Left kidney (tissue), 2 donors: Measurements from ENCODE around the gene ARHGAP21. TPM values are rescaled to one million over a fixed set of nuclear protein-coding genes. Genes with fewer than 3 reads are reported as not detected.
"Not testable (repeated sequence)": the region's sequence is repeated elsewhere in the genome, so short reads cannot be mapped to it uniquely, and the experiment has no call there.

Source experiments
- DNase-seq: peaks from one replicate; pipeline ENCODE4 v3.0.0-alpha.2; 2013
- polyA plus RNA-seq: library from polyadenylated mRNA; unstranded; fragments of 120-200 nt; gene quantifications from one replicate; pipeline ENCODE4 v1.2.1, GENCODE V29; 2013; ENCODE audit not compliant: insufficient read length

ARHGAP21 gene
- polyA plus RNA-seq, 1 donor: 107 TPM

DNA sequence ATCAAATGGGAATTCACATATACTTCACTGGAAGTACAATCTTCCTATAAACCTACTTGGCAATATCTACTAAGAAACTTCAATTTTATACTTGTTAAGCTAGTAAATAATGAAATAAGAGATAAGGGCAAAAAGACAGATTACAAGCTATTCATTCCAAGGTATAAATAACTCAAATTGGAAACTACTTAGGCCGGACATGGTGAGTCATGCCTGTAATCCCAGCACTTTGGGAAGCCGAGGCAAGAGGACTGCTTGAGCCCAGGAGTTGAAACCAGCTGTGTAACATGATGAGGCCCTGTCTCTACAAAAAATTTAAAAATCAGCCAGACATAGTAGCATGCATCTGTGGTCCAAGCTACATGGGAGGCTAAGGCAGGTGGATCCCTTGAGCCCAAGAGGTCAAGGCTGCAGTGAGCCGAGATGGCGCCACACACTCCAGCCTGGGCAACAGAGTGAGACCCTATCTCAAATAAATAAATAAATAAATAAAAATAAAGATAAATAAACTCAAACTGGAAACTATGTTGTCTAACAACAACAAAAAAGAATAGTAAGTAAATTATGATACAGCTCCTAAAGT is 37.6 kb downstream of the ARHGAP21 start:
- no peak for DNase-seq

DNA sequence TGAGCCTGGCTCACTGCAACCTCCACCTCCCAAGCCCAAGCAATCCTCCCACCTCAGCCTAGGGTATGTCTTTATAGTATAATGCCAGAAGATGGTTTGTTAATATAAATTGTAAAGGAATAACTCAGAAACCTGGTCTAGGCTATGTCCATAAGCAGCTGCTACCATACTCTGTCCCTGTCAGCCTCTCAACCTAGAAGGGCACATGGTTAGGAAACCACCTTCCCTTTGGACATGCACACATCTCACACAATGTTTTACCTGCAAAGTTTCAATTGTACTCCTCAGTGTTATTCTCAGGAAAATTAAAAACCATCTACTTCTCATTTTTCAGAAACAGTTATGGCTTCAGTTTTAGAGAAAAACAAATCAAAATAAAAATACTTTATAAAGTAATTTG is 40.1 kb downstream of the ARHGAP21 start:
- DNase-seq: no peak

DNA sequence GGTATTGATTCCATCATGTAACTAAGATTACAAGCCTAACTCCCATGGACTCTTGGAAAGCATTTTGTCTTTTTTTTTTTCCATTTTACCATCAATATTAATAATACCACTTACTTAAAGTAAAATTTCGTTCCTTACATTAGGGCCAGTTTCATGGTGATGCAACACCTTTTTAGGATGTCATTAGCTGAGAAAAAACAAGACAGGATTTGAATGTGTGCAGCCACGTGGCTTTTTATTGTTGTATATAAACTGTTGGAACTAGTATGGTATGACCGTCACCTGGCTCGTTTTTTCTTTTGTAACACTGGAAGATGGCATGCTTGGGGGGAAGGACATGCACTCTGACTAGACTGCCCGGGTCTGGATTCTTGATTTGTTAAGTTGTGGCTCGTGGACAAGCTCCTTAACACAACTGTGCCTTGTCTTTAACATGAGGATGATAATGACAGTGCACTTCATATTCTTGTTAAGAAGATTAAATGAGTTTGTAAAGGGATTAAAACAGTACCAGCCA is 42.1 kb downstream of the ARHGAP21 start:
- no peak for DNase-seq

DNA sequence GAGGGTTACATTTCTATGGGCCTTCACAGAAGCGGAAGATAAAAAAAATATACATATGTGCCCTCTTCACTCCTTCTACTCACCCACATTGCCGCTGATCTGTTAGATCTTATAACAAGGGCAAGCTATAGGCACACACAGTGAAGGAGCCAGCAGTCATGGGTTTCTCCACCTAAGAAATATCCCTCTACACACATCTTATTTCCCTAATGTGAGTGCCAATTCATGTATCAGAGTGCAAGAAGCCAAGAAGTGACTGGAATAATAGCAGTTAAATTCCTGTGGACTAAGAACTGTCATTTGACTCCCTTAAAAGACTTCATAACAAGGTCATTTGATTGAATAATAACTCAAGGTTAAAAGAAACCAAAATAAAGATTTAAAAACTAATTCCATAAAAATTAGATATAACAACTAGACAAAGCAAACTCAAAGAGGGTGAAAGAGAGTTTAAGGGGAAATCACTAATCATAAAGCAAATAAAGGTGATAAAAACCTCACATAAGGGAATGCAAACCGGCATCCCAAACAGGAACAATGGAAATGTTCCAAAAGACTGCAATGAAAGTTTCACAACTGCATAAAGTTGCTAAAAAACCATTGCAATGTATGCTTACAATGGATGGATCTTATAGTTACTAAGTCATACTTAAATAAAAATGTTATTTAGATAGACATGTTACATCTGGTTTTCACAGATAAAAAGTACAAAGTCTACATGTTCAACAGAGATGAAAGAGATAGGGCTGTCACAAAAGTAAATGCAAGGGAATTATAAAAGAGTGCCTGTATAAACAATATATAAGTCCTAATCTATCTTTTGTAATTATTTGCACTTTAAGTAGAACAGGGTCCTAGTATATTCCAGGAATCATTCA is 42.8 kb downstream of the ARHGAP21 start:
- DNase-seq: no peak

DNA sequence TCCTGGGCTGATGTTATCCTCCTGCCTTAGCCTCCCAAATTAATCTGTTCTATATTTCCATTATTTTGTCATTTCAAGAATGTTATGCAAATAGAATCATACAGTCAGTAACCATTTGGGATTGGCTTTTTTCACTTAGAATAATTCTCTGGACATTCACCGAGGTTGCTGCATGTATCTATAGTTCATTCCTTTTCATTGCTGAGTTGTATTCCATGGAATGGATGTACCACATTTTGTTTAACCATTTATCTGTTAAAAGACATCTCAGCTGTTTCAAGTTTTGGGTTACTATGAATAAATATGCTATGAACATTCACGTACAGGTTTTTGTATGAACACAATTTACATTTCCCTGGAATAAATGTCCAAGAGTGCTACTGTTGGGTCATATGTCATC is 44.9 kb downstream of the ARHGAP21 start:
- DNase-seq: no peak

DNA sequence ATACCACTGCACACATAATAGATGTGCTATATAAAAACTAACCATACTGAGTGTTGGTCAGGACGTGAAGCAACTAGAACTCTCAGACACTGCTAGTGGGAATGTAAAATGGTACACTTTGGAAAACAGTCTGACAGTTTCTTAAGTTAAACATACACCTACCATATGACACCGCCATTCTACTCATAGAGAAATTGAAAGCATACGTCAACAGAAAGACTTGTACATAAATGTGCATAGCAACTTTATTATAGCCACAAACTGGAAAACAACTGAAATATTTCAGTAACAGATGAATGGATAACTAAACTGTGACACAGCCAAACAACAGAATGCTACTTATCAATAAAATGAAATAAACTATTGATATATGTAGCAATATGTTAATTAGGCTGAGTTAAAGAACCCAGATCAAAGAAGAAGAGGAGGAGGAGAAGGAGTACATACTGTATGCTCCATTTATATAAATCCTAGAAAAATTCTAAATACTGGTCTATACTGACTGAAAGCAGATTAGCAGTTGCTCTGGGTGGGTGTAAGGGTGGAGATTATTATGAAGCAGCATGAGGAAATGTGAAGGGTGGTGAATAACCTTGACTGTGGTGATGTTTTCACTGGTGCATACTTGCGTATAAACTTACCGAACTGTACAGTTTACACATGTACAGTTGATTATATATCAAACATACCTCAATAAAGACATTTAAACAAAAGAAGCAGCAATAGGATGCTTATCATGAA is 48.6 kb downstream of the ARHGAP21 start:
- DNase-seq: no peak

DNA sequence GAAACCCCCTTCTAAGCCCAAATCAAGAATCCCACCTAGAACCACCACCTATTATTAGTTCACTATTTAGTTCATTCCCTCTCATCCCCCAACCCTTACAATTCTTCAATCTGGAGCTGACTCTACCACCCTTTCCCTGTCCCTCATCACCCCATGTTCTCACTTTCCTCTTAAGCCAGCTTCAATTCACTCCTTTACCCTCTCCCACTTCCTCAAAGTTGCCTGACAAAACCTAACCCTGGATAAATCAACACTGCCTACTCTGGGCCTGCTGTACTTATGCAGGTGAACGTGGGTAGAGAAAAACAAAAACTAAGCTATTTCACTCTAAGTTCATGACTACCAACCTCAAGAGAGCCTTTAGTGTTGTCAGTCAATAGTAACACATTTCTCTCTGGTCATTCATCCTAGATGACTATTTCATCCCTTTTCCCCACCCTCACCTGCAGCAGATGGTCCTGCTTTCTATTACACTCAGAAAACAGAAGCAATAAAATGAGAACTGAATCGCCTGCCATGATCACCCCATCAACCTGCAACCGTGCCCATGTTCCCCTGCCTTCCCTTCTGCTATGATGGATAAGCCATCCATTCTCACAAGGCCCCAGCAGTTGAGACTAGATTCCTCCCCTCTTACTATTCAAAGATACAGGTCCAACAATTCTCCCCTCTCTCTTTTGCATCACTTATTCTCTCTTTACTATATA is 52.6 kb downstream of the ARHGAP21 start:
- no peak for DNase-seq

DNA sequence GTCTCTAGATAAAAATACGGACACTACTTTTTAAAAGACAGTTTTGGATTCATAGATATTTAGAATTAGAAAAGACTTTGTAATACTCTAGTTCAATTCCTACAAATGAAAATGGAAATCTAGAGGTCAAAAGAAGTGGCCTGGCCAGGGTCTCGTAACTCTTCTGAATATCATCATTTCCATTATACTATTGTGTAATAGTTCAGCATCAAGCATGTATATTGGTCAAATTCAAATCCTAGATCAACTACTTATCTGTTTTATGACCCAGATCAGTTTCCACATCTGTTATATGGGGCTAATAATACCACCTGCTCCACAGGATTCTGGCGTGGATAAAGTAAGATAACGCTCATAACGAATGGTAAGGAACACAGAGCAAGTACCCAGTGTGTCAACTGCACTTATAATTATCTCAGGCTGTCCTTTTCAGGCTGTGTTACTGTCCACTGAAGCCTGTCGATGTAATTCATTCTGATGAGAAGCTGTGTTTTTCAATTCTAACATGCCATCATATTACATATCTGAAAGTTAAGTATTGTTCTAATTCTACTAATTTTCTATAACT is 54.3 kb downstream of the ARHGAP21 start:
- no peak for DNase-seq

DNA sequence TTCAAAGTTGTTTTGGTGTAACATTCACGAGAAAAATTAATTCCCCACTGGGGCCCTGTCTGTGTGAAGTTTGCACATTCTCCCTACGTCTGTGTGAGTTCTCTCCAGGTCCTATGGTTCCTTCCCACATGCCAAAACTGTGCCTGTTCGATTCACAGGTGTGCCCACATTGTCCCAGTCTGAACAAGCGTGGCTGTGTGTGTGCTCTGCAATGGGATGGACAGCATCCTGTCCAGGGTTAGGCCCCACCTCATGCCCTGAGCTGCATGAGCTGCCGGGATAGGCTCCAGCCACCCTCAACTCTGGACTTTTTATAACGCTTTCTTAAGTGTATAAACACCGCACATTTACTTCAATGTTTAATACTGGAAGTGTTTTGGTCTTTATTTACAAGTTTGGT is 55.4 kb downstream of the ARHGAP21 start:
- DNase-seq: no peak

DNA sequence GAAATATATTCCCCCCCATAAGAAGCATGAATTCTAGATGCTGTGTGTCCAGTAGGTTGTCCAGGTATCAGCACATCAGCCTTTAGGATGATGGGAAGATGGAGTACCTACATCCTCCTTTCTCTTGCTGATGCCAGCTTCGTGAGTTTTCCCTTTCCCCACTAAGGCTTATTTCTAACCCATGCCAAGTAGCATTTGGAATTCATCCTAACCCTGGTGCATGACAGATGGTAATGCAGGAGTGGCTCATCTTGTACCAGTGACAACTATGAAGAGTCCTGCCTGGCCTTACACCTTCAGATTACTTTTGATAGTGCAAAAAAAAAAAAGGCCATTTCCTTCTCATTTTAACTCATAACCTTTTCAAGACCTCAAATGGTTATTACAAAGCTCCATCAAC is 58.7 kb downstream of the ARHGAP21 start:
- no peak for DNase-seq

DNA sequence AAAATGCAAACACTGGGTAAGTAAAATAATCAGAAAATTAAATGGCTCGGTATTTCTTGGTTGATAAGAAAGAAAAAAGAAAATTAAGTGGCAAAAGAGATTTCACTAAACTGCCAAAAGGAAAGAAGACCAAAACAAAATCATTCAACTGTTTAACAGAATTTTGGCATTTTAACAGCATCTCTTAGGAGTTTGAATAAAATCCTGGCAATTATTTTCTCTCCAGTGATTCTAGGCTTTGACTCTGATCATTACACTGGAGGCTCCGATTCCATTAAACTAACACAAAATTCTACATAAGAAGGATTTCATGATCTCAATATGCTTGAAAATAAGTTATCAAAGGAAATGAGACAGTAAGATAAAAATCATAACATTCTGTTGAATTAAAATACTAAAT is 62.3 kb downstream of the ARHGAP21 start:
- DNase-seq: no peak

DNA sequence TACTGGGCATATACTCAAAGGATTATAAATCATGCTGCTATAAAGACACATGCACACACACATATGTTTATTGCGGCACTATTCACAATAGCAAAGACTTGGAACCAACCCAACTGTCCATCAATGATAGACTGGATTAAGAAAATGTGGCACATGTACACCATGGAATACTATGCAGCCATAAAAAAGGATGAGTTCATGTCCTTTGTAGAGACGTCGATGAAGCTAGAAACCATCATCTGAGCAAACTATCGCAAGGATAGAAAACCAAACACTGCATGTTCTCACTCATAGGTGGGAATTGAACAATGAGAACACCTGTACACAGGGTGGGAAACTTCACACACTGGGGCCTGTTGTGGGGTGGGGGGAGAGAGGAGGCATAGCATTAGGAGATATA is 65.4 kb downstream of the ARHGAP21 start:
- not testable (repeated sequence) for DNase-seq

DNA sequence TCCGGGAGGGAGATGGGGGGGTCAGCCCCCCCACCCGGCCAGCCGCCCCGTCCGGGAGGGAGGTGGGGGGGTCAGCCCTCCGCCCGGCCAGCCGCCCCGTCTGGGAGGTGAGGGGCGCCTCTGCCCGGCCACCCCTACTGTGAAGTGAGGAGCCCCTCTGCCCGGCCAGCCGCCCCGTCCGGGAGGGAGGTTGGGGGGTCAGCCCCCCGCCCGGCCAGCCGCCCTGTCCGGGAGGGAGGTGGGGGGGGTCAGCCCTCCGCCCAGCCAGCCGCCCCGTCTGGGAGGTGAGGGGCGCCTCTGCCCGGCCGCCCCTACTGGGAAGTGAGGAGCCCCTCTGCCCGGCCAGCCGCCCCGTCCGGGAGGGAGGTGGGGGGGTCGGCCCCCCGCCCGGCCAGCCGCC is 67.4 kb downstream of the ARHGAP21 start:
- DNase-seq: not testable (repeated sequence)

DNA sequence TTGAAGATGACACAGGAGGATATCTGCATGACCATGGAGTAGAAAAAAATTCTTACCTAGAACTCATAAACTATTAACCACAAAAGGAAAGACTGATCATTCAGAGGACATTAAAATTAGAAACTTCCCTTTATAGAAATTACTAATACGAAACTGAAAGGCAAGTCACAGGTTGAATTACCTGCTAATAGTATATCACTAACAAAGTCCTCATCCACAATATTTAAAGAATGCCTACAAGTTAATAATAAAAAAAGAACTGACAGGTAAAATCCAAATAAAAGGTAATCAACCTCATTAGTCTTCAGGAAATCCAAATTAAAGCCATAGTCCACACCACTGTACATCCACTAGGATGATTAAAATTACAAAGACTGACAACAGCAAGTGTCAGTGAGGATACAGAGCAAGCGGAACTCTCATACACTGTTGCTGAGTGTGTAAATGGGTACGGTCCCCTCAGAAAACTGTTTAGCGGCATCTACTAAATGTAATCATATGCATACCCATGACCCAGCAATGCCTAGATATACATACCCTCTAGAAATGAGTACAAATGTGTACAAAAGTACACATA is 71.2 kb downstream of the ARHGAP21 start:
- DNase-seq: no peak

DNA sequence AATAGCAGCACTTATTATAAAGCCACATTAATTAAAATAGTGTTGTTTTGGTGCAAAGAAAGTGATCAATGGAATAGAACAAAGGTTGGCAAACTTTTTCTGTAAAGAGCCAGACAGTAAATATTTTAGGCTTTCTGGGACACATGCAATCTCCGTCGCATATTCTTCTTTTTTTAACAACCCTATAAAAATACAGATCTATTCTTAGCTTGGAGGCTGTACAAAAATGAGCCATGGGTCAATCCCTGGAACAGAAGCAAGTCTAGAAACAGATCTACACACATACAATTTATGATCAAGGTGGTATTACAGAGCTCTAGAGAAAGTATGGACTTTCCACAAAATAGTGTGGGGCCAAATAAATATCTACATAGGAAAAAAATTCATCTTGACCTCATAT is 71.8 kb downstream of the ARHGAP21 start:
- DNase-seq: no peak

DNA sequence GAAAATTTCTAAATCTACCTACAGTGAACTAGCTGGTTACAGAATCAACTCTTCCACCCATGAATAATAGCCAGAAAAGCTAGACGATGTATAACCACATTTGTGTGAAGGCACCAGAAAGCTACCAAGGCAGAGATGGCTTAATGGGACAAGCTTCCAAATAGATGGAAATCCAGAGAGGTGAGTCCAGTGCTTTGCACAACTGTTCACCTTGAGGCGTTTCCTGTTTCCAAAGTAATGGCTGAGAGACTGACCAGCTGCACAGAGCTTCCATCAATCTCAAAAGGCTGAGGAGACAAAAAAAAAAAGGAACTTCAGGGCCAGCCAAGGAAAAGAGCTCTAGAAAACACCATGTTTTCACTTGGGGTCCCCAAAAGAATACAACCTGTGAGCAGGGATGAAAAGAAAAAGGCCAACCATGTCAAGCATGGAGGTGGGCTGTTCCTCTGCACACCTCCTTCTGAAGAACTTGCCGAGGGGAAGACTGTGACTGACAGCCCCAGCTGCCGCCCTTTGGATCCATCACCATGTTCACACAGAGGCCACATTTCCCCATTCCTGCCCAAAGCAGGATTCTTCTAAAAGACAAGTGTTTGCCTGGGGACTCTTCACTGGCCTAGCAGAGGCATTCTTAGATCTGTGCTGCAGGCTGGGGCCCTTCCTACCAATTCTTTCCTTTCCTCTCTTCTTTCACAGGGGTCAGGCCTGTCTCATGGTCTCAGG is 72.9 kb downstream of the ARHGAP21 start:
- no peak for DNase-seq

DNA sequence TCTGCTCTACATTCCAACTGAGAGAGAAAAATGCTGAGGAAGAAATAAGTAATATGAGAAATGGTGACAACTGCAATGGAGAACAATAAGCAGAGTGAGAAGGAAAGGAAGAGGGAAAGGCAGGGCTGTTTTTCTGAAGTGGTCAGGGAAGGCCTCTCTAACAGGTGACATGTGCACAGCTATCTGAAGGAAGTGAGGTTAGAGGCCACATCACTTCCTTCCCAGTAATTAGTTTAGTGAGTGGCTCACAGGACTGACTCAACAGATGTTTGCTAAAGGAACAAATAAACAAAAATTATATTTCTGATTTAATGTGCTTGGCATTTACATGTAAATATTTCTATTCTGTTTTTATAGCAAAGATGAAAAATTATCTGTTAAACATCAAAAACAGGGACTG is 77.9 kb downstream of the ARHGAP21 start:
- DNase-seq: no peak

DNA sequence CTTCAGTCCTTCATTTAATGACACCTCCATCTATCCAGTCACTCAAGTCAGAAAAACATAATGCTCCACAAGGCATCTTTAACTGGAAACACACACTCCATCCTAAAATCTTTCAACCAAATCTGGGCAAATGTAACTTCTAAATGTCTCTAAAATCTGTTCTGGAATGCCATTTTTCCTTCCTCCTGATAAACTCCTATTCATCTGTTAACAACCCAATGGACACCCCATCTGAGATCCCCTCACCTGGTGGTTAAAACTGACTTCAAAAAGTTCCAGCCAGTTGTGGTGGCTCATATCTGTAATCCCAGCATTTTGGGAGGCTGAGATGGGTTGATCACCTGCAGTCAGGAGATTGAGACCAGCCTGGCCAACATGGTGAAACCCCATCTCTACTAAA is 78.7 kb downstream of the ARHGAP21 start:
- no peak for DNase-seq

DNA sequence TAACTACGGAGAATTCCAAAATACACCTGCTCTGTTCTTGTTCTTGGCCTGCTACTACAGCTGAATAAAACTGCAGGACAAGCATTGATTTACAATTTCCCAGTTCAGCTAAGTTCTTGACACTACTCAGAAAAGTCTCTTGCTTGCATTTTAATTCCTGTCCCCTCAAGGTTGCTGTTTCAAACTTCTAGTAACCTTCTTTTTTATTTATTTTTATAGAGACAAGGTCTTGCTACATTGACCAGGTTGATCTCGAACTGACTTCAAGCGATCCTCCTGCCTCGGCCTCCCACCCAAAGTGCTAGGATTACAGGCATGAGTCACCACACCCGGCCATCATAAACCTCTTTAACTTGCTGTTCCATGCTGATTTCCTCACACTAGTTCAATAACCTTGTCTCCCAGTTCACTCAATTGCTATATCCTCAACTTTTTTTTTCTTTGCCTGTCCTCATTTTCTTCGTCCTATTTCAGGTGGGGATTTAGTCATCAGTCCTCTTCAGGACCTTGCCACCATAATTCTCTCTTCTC is 79.9 kb downstream of the ARHGAP21 start:
- no peak for DNase-seq

DNA sequence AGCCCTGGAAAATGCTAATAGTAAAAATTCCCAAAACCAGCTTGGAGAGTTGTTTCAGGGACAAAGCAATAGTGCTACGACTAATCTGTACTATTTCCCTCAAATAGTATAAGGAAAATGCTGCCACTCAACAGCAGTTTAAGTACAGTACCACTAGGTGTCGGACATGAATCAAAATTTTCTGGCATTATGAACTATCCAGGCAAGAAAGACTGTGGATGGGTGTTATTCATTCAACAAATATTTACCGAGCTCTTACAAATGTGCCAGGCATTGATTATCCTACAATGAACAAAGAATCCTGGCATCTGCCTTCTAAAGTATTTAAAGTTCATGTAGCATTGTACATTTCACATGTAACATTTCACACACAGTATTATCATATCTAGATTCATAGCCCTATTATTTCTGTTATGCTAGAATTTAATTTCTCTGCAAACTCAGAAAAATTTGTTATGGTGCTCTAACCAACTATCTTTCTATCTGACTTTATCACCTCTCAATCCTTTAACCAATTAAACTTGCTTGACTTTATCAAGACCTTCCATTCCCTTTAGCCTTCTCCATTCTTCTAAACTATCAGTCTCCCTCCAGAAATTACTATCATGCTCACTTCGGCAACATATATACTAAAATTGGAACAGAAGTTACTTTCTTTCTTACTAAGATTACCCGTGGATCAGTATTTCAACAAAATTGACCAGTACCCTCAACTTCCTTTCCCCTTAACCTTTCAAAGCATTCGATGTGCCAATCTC is 80.6 kb downstream of the ARHGAP21 start:
- peak; percentile 59 for DNase-seq
